SIG-M5 treated with dmso at 0.1 percent for 504 hours (cell line): ENCODE measurements around the gene BFSP1.
A peak's percentile ranks its signal among the peaks of the same experiment; 100 is the strongest.

Experiments used
- DNase-seq: peaks from one replicate; lab custom pipeline; 2025; ENCODE audit not compliant: unreplicated experiment; lab: John Stamatoyannopoulos, UW

Gene BFSP1

GRCh38 chr20:17524560-17524959 lies 6.6 kb downstream of the BFSP1 start:
- no peak for DNase-seq

GRCh38 chr20:17523326-17523725 lies 7.9 kb downstream of the BFSP1 start:
- DNase-seq = no peak

- DNase-seq = no peak
Observed at GRCh38 chr20:17522528-17522927, 8.7 kb downstream of the BFSP1 start.

- no peak for DNase-seq
Observed at GRCh38 chr20:17520583-17520982, 10.6 kb downstream of the BFSP1 start.

- no peak for DNase-seq
Observed at GRCh38 chr20:17519606-17520285, 11.4 kb downstream of the BFSP1 start.

- DNase-seq = peak; percentile 9
Observed at GRCh38 chr20:17518339-17519052, 12.7 kb downstream of the BFSP1 start.

GRCh38 chr20:17515053-17515452 lies 16.1 kb downstream of the BFSP1 start:
- no peak for DNase-seq

GRCh38 chr20:17513939-17514338 lies 17.2 kb downstream of the BFSP1 start:
- no peak for DNase-seq

GRCh38 chr20:17511401-17511800 lies 19.8 kb downstream of the BFSP1 start:
- no peak for DNase-seq

- no peak for DNase-seq
Observed at GRCh38 chr20:17510548-17510947, 20.6 kb downstream of the BFSP1 start.

- DNase-seq = no peak
Observed at GRCh38 chr20:17508756-17509155, 22.4 kb downstream of the BFSP1 start.

GRCh38 chr20:17507531-17507930 lies 23.6 kb downstream of the BFSP1 start:
- no peak for DNase-seq

- no peak for DNase-seq
Observed at GRCh38 chr20:17507032-17507431, 24.1 kb downstream of the BFSP1 start.

- peak; percentile 7 for DNase-seq
Observed at GRCh38 chr20:17505636-17506517, 25.3 kb downstream of the BFSP1 start.

GRCh38 chr20:17504898-17505635 lies 26.1 kb downstream of the BFSP1 start:
- DNase-seq = peak; percentile 86

GRCh38 chr20:17504066-17504897 lies 26.9 kb downstream of the BFSP1 start:
- DNase-seq = no peak

GRCh38 chr20:17503301-17504065 lies 27.7 kb downstream of the BFSP1 start:
- DNase-seq = no peak

GRCh38 chr20:17502105-17502504 lies 29.1 kb downstream of the BFSP1 start:
- no peak for DNase-seq

GRCh38 chr20:17501701-17502100 lies 29.5 kb downstream of the BFSP1 start:
- DNase-seq = no peak
